Prostate gland (tissue), 2 donors: ENCODE data around the gene MECP2. TPM values are rescaled to one million over a fixed set of nuclear protein-coding genes. Genes with fewer than 3 reads are reported as not detected.

Source experiments
- DNase-seq: peaks from one replicate; pipeline ENCODE4 v3.0.0-alpha.2; 2019; ENCODE audit warnings: low spot score
- H3K27ac ChIP-seq, 2 donors: fragments of 200-600 bp; sonication (generic); 2 replicates each; pipeline ENCODE4 v1.5.1; 2017 to 2019
- H3K27me3 ChIP-seq: fragments of 200-600 bp; sonication (generic); replicated peaks from 2 replicates; pipeline ENCODE4 v1.5.1; 2019; ENCODE audit not compliant: insufficient read depth
- H3K36me3 ChIP-seq, 2 donors: fragments of 200-600 bp; sonication (generic); 1 replicate in 1 of 2; 2 replicates in 1 of 2; pipeline versions ENCODE4 v1.5.1 to v1.8.1; 2017 to 2019
- H3K4me1 ChIP-seq: fragments of 200-600 bp; sonication (generic); replicated peaks from 2 replicates; pipeline ENCODE4 v1.5.1; 2019
- H3K4me3 ChIP-seq, 2 donors: fragments of 200-600 bp; sonication (generic); 2 replicates each; pipeline ENCODE4 v1.5.1; 2017 to 2019
- H3K9me3 ChIP-seq: fragments of 200-600 bp; sonication (generic); 2 replicates; pipeline ENCODE4 v1.5.1; 2017
- POLR2A ChIP-seq: fragments of 450-650 bp; IDR thresholded peaks from one replicate; pipeline ENCODE4 v1.6.1; 2016; ENCODE audit warnings: antibody characterized with exemption, mild to moderate bottlenecking
- POLR2AphosphoS5 ChIP-seq: sonication (generic); formaldehyde crosslinking; IDR thresholded peaks from one replicate; pipeline ENCODE4 v1.6.1; 2017; ENCODE audit warnings: antibody characterized with exemption
- WGBS: methylation state at CpG from one replicate; pipeline ENCODE4 v1.1.5; 2018; 5-methylcytosine and 5-hydroxymethylcytosine counted together
- intact Hi-C: fragments of 100-400 bp; cut with DNase I; formaldehyde crosslinking; loops from one replicate; pipeline ENCODE4 v1.14.2; 2022
- total RNA-seq, 2 donors: library from RNA; depleted of rRNA; stranded (reverse); fragments of >200 nt; gene quantifications; one replicate each; pipeline ENCODE4 v1.1.0, GENCODE V29; 2016
- TF ChIP-seq, protein P1 (sequence below), 4 experiments: fragments of 200-600 bp in 2 of 4; fragments of 450-650 bp in 2 of 4; sonication (generic) in 2 of 4; IDR thresholded peaks; 1 replicate in 3 of 4; 2 replicates in 1 of 4; pipeline ENCODE4 v1.5.1; 2016 to 2019; ENCODE audit warnings: antibody characterized with exemption in 4 of 4, mild to moderate bottlenecking in 2 of 4, moderate library complexity in 2 of 4

Gene MECP2
- total RNA-seq, 2 donors from 2014 or later, result 54.4 to 85.2 TPM

DNA sequence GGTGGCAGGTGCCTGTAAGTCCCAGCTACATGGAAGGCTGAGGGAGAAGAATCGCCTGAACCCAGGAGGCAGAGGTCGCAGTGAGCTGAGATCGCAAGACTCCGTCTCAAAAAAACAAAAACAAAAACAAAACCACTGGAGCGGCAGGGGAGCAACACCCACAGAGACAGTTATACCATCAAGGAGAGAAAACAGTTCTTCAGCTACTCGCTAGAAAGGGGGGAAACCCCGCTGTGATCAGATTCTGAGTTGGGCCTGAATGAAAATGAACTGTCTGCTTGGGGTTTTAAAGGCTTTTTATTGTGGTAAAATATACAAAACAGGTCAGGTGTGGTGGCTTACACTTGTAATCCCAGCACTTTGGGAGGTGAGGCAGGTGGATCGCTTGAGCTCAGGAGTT lies 61.0 kb downstream of the MECP2 start:
- Histone ChIP-seq H3K27ac (no peak overlapping the region), H3K27me3 (no peaks in the 10 kb centered on the region), H3K36me3 (no peaks in the 10 kb centered on the region), H3K4me1 (no peaks in the 10 kb centered on the region), H3K9me3 (no peaks in the 10 kb centered on the region), H3K4me3 (no peak overlapping the region)
- TF ChIP-seq POLR2A (no peak), POLR2AphosphoS5 (no peak)
- TF ChIP-seq, protein P1, sequence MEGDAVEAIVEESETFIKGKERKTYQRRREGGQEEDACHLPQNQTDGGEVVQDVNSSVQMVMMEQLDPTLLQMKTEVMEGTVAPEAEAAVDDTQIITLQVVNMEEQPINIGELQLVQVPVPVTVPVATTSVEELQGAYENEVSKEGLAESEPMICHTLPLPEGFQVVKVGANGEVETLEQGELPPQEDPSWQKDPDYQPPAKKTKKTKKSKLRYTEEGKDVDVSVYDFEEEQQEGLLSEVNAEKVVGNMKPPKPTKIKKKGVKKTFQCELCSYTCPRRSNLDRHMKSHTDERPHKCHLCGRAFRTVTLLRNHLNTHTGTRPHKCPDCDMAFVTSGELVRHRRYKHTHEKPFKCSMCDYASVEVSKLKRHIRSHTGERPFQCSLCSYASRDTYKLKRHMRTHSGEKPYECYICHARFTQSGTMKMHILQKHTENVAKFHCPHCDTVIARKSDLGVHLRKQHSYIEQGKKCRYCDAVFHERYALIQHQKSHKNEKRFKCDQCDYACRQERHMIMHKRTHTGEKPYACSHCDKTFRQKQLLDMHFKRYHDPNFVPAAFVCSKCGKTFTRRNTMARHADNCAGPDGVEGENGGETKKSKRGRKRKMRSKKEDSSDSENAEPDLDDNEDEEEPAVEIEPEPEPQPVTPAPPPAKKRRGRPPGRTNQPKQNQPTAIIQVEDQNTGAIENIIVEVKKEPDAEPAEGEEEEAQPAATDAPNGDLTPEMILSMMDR (IDR thresholded peaks at IDR 0.05), result no peak
- DNase-seq, result no peak
- intact Hi-C loops, result no loop called here
- 91% methylated on average over 8 of the region's 8 CpGs for WGBS

DNA sequence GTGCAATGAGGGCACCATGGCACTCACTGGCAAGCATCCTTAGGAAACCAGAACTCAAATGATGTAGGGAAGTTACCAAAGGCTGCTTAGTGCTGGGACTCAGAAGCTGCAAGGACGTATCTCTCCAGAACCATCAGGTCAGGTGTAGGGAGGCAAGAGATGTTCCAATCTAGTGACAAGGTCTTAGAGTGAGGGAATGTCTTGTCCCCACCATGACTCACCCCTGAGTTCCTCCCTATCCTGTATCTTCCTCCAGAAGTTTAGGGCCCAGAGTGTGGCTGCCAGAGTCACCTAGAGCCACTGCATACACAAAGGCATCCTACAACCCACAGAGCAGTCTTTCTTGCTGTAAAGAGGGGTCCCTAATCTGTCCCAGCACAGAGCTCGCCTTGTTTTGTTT lies 63.7 kb downstream of the MECP2 start:
- H3K9me3 ChIP-seq, result no peaks in the 10 kb centered on the region
- WGBS, result 77% methylated on average over 2 of the region's 2 CpGs
- H3K4me1 ChIP-seq, result no peaks in the 10 kb centered on the region
- no peak for DNase-seq
- H3K4me3 ChIP-seq, result no peak overlapping the region
- H3K27me3 ChIP-seq, result no peaks in the 10 kb centered on the region
- no peak overlapping the region for H3K27ac ChIP-seq
- TF ChIP-seq, protein P1 (IDR thresholded peaks at IDR 0.05), result no peak
- TF ChIP-seq POLR2AphosphoS5, result no peak
- no peak for TF ChIP-seq POLR2A
- no peaks in the 10 kb centered on the region for H3K36me3 ChIP-seq
- intact Hi-C loops, result no loop called here

DNA sequence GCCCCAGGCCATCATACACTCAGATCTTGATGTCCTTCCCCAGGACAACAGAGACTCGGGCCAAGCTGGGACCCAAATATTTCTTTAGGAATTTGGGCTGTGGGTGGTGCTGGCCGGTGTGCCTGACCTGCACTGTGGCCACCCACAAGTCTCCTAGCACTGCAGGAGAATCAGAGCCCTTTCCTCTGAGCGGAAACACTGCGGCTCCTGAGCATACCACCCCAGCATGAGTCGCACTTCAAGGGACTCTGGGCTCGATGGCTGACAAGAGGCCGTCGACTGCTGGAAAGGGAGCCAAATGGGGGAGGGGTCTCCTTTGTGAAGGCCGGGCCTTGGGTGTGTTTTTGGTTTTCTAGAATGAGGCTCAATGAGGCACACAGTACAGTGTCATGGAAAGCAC lies 64.9 kb downstream of the MECP2 start:
- no peak overlapping the region for H3K27ac ChIP-seq
- H3K4me1 ChIP-seq, result no peaks in the 10 kb centered on the region
- no peak for TF ChIP-seq POLR2A
- TF ChIP-seq, protein P1 (IDR thresholded peaks at IDR 0.05), result no peak
- no peak for TF ChIP-seq POLR2AphosphoS5
- no peaks in the 10 kb centered on the region for H3K27me3 ChIP-seq
- intact Hi-C loops, result no loop called here
- DNase-seq, result no peak
- 59% methylated on average over 9 of the region's 9 CpGs for WGBS
- no peaks in the 10 kb centered on the region for H3K9me3 ChIP-seq
- no peak overlapping the region for H3K4me3 ChIP-seq
- H3K36me3 ChIP-seq, result no peaks in the 10 kb centered on the region

DNA sequence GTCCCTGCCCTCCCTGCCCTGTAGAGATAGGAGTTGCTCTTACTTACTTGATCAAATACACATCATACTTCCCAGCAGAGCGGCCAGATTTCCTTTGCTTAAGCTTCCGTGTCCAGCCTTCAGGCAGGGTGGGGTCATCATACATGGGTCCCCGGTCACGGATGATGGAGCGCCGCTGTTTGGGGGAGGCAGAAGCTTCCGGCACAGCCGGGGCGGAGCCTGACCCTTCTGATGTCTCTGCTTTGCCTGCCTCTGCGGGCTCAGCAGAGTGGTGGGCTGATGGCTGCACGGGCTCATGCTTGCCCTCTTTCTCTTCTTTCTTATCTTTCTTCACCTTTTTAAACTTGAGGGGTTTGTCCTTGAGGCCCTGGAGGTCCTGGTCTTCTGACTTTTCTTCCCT lies 65.4 kb downstream of the MECP2 start:
- Histone ChIP-seq H3K27ac (no peak overlapping the region), H3K4me1 (no peaks in the 10 kb centered on the region), H3K36me3 (no peaks in the 10 kb centered on the region), H3K27me3 (no peaks in the 10 kb centered on the region), H3K4me3 (no peak overlapping the region), H3K9me3 (no peaks in the 10 kb centered on the region)
- WGBS, result 87% methylated on average over 11 of the region's 11 CpGs
- intact Hi-C loops, result no loop called here
- DNase-seq, result no peak
- no peak for TF ChIP-seq POLR2A
- TF ChIP-seq, protein P1 (IDR thresholded peaks at IDR 0.05), result no peak
- TF ChIP-seq POLR2AphosphoS5, result no peak

DNA sequence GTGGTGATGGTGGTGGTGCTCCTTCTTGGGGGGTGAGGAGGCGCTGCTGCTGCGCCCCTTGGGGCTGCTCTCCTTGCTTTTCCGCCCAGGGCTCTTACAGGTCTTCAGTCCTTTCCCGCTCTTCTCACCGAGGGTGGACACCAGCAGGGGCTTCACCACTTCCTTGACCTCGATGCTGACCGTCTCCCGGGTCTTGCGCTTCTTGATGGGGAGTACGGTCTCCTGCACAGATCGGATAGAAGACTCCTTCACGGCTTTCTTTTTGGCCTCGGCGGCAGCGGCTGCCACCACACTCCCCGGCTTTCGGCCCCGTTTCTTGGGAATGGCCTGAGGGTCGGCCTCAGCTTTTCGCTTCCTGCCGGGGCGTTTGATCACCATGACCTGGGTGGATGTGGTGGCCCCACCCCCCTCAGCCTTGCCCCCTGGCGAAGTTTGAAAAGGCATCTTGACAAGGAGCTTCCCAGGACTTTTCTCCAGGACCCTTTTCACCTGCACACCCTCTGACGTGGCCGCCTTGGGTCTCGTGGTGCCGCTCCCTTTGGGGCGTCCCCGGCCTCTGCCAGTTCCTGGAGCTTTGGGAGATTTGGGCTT lies 66.7 kb downstream of the MECP2 start:
- H3K27ac ChIP-seq, result no peak overlapping the region
- no peaks in the 10 kb centered on the region for H3K9me3 ChIP-seq
- no peaks in the 10 kb centered on the region for H3K27me3 ChIP-seq
- H3K4me3 ChIP-seq, result no peak overlapping the region
- H3K36me3 ChIP-seq, result no peaks in the 10 kb centered on the region
- intact Hi-C loops, result no loop called here
- TF ChIP-seq, protein P1 (IDR thresholded peaks at IDR 0.05), result no peak
- no peak for TF ChIP-seq POLR2AphosphoS5
- TF ChIP-seq POLR2A, result no peak
- DNase-seq, result no peak
- H3K4me1 ChIP-seq, result no peaks in the 10 kb centered on the region
- WGBS, result 93% methylated on average over 10 of the region's 29 CpGs
